ENCODE data around the gene GOLT1A.

The GOLT1A gene

DNA sequence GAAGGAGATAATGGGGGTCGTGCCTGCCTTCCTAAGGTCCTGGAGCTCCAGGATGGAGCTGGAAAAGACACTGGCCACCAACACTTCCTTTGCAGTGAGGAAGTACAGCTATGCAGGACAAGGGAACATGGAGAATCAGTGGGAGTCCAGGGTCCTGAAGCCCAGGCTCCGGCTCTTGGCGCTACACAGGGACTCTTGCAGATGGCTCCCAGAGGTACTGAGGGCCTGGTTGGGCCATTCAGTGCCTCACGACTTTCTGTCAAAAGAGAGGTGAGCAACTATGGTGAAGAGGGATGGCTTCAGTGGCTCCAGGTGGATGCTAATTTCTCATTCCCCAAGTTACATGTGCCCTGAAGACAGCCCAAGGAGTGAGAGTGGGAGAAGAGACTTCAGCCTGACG lies 60.1 kb downstream of the GOLT1A start:
- DNase-seq = no peak

GRCh38 chr1:204152310-204153044 lies 61.3 kb downstream of the GOLT1A start:
- DNase-seq = no peak

- DNase-seq = peak; percentile 86
These were observed 62.1 kb downstream of the GOLT1A start, which contains the start of gene ETNK2 for GRCh38 chr1:204151552-204152309. TSS of gene ETNK2 (minus strand) at chr1:204152044. CDS start at chr1:204151852, 192 bp downstream.

DNA sequence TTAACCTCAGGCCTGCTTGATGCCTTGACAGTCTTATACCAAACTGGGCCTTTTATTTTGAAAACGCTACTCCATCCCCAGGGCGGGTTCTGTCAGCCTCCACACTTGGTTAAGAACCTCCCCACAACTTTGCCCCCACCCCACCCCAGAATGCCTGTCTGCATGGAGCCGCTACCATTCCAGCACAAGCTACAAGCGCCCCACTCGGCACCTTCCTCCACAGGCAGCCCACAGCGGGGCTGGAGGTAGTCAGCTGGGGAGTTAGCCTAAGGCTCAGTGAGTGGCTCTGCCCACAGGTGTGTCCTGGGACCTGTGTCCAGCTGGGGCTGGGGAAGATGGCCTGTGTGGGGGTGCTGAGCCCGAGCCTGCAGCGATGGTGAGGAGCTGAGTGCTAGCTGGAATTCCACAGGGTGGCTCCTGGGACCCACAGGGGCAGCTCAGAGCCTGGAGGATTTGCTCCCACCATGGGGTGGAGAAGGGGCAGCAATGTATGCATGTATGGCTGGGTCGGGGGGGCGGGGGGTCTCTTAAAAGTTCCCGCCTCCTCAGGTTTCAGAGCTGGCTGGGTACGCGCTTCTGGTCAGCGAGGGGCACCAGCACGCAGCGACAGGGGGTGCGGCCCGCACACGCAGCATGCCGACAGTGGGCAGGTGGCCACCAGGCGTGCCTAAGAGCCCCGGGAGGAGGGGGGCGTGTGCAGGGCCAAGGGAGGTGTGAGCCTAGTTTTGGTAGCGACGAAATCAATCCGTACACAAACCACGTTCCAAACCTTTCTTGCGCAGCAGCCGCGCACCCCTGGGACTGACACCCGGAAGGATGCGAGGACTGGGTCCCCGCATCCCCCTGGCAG lies 62.9 kb downstream of the GOLT1A start:
- peak; percentile 53 for DNase-seq

DNA sequence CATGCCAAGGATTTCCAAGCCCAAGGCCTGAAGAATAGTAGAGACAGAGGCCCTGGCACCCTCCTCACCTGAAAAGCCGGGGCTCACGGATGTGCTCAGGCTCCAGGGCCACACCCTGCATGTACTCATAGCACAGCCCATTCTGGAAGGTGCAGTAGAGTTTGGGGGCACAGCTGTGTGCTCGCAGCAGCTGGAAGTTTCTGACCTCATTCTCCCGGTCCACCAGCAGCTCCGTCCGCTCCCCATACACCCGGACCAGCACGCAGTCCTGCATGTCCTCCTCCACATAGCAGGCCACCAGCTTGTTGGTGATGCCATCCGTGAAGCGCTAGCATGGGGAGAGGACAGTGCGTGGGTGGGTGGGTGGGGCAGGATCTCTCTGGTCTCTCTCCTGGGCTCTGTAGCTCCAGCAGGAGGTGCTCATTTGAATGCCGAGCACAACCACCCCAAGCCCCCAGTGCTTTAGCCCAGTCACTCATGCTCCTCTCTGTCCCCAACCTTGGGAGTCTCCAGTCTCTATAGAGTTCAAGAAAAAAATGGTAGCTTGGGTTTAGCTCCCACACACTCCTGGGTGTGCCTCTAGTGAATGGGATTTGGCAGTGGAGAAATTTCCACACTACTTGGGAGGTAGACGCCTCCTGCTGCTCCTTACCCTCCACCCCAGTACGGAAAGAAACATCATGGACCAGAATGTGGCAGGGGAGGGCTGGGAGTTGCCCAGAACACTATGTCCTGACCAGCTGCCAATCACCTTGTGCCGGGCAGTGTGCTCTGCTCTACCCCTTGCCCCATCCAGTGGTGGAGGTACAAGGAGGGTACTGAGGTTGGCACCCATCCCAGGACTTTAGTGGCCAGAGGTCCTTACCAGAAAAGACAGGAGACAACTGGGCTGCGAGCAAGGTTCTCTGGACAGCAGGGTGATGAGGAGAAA lies 63.9 kb downstream of the GOLT1A start:
- no peak for DNase-seq

DNA sequence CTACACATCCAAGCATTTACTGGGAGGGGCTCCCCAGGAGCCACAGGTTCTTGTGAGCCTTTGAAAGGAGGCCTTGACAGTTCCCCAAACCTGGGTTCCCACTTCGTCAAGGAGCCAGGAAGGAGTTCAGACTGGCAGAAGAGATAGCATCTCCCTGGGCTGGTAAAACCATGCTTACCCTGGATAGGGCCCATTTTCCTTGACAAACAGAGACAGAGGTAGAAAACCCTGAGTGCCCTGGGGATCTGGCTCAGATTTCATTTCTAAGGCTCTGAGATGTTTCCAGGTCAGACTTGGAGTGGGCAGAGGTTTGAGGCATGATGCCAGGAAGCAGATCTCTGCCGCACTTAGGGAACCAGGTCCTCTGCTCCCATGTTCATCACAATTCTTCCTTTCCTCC lies 64.7 kb downstream of the GOLT1A start:
- no peak for DNase-seq

Measured in right hindlimb (tissue), 1 donor.